CD4-positive, alpha-beta T cell (primary cell): ENCODE data around the gene MS4A4E. TPM values are rescaled to one million over a fixed set of nuclear protein-coding genes. Genes with fewer than 3 reads are reported as not detected.

Experiments used
- ATAC-seq: fragments of 200-7000 bp; cut with Tn5 transposase; one replicate; pipeline ENCODE4 v1.10.0; 2022; ENCODE audit warnings: mild to moderate bottlenecking; ENCODE audit not compliant: poor library complexity
- CTCF ChIA-PET: fragments of 350-600 bp; sonication (Branson Sonifier 250); formaldehyde crosslinking; loops from one replicate; lab custom pipeline; 2021; ENCODE audit warnings: antibody characterized with exemption, inconsistent platforms; lab: Charles Lee
- POLR2A ChIA-PET: fragments of 350-600 bp; sonication (Branson Sonifier 250); formaldehyde crosslinking; loops from one replicate; lab custom pipeline; 2021; ENCODE audit warnings: antibody characterized with exemption, inconsistent platforms; lab: Charles Lee
- DNase-seq, 14 experiments: peaks; one replicate each; pipeline ENCODE4 v3.0.0-alpha.2; 2013 to 2020; ENCODE audit warnings: mixed read lengths in 2 of 14
- H3K27ac ChIP-seq, 2 donors: one replicate each; pipeline versions ENCODE4 v1.5.1 to v1.7.0; 2013; ENCODE audit warnings: low read length in 2 of 2, low read depth in 1 of 2, mild to moderate bottlenecking in 1 of 2
- H3K27me3 ChIP-seq, 2 experiments: 1 replicate in 1 of 2; 2 replicates in 1 of 2; pipeline versions ENCODE4 v1.6.1 to v1.7.0; 2013; ENCODE audit warnings: low read length in 2 of 2, control low read depth in 1 of 2, mild to moderate bottlenecking in 1 of 2, moderate library complexity in 1 of 2; ENCODE audit not compliant: insufficient read depth in 2 of 2, control insufficient read depth in 1 of 2
- H3K36me3 ChIP-seq: one replicate; pipeline ENCODE4 v1.6.1; 2013; ENCODE audit warnings: low read length, control low read depth; ENCODE audit not compliant: insufficient read depth
- H3K4me1 ChIP-seq: one replicate; pipeline ENCODE4 v1.6.1; 2013; ENCODE audit warnings: low read length, control low read depth; ENCODE audit not compliant: insufficient read depth
- H3K4me3 ChIP-seq: one replicate; pipeline ENCODE4 v1.5.1; 2013; ENCODE audit warnings: mild to moderate bottlenecking, low read length, moderate library complexity
- H3K9me3 ChIP-seq, 2 experiments: 1 replicate in 1 of 2; 2 replicates in 1 of 2; pipeline versions ENCODE4 v1.6.1 to v1.7.0; 2013; ENCODE audit warnings: low read length in 2 of 2, mild to moderate bottlenecking in 2 of 2, control low read depth in 1 of 2, moderate library complexity in 1 of 2; ENCODE audit not compliant: control insufficient read depth in 1 of 2, insufficient read depth in 1 of 2
- H3K27ac Mint-ChIP-seq: one replicate; pipeline ENCODE4 v1.8.0; 2020; ENCODE audit warnings: mixed read lengths
- H3K27me3 Mint-ChIP-seq: one replicate; pipeline ENCODE4 v1.8.0; 2021; ENCODE audit warnings: mixed read lengths
- H3K36me3 Mint-ChIP-seq: one replicate; pipeline ENCODE4 v1.8.0; 2021; ENCODE audit warnings: low read depth, mixed read lengths
- H3K4me1 Mint-ChIP-seq: one replicate; pipeline ENCODE4 v1.8.0; 2021; ENCODE audit warnings: low read depth, mixed read lengths
- H3K4me3 Mint-ChIP-seq: one replicate; pipeline ENCODE4 v1.8.0; 2020; ENCODE audit warnings: mild to moderate bottlenecking, mixed read lengths
- H3K9me3 Mint-ChIP-seq: one replicate; pipeline ENCODE4 v1.8.0; 2020; ENCODE audit warnings: mixed read lengths
- intact Hi-C, 2 experiments: fragments of 100-400 bp; cut with DNase I in 1 of 2; cut with micrococcal nuclease in 1 of 2; formaldehyde crosslinking; loops; one replicate each; pipeline versions ENCODE4 v1.15.1 to v1.9.0; 2023 to 2025; cut with DNase I, micrococcal nuclease
- total RNA-seq, 174 experiments: library from RNA in 2 of 174; stranded (reverse) in 2 of 174; gene quantifications; one replicate each; pipeline ENCODE4 v1.2.3 and lab custom pipeline; 2021 to 2026
- TF ChIP-seq, protein P1 (sequence below): fragments of 200-600 bp; IDR thresholded peaks from one replicate; pipeline ENCODE4 v1.8.0; 2022; ENCODE audit warnings: antibody characterized with exemption, mild to moderate bottlenecking

MS4A4E gene
- total RNA-seq, 2 experiments from 2014 or later: not detected

DNA sequence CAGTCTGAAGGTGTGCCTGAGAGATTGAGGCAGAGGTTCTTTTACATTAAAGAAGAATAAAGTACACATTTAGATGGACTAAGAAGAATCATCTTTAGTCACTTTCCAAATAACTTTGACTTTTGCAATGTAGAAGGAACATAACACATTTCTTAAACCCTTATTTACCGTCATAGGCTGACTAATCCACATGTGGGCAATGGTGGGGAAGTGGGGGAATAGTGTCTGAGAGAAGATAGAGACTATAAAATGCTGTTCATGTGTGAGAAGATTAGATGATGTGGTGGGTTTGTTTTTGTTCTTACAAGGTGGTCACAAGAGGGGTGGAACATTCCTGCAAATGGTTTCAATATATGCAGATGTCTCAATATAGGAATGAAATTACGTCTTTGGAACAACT lies 39.3 kb upstream of the MS4A4E start:
- no peaks in the 10 kb centered on the region for H3K9me3 Mint-ChIP-seq
- no peaks in the 10 kb centered on the region for H3K36me3 ChIP-seq
- no peak overlapping the region for H3K27ac Mint-ChIP-seq
- H3K27ac ChIP-seq: no peak overlapping the region
- no peak overlapping the region for H3K4me3 ChIP-seq
- CTCF ChIA-PET: no interaction called here
- no peaks in the 10 kb centered on the region for H3K9me3 ChIP-seq
- no peaks in the 10 kb centered on the region for H3K36me3 Mint-ChIP-seq
- no peaks in the 10 kb centered on the region for H3K4me1 Mint-ChIP-seq
- ATAC-seq: no peak
- TF ChIP-seq, protein P1, sequence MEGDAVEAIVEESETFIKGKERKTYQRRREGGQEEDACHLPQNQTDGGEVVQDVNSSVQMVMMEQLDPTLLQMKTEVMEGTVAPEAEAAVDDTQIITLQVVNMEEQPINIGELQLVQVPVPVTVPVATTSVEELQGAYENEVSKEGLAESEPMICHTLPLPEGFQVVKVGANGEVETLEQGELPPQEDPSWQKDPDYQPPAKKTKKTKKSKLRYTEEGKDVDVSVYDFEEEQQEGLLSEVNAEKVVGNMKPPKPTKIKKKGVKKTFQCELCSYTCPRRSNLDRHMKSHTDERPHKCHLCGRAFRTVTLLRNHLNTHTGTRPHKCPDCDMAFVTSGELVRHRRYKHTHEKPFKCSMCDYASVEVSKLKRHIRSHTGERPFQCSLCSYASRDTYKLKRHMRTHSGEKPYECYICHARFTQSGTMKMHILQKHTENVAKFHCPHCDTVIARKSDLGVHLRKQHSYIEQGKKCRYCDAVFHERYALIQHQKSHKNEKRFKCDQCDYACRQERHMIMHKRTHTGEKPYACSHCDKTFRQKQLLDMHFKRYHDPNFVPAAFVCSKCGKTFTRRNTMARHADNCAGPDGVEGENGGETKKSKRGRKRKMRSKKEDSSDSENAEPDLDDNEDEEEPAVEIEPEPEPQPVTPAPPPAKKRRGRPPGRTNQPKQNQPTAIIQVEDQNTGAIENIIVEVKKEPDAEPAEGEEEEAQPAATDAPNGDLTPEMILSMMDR: no peak
- no peaks in the 10 kb centered on the region for H3K4me1 ChIP-seq
- DNase-seq: peak in 2 of 14 experiments; percentile 21 to 37
- intact Hi-C loops: no loop called here
- POLR2A ChIA-PET: no interaction called here
- H3K27me3 ChIP-seq: no peaks in the 10 kb centered on the region
- H3K4me3 Mint-ChIP-seq: no peak overlapping the region
- H3K27me3 Mint-ChIP-seq: peaks cover 9% of the 10 kb centered on the region

DNA sequence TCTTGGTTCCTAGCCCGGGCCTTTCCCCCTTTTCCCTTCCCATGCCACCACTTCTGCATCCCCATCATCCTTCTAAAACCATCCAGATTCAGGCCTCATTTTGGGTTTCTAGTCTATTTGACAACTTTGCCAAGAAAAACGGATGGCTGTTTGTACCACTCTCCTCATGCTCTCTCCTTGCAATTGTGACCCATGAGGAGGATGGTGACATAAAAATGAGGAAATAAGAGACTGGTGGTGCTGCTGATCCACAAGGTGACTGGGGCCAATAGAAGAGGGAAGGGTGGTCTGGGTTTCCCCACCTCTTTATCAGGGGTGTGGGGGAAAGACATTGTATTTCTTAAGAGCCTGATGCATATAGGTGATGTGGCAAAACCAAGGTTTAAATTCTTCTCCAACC lies 38.5 kb upstream of the MS4A4E start:
- no peak for ATAC-seq
- H3K4me1 ChIP-seq: no peaks in the 10 kb centered on the region
- Mint-ChIP-seq H3K4me3 (no peak overlapping the region), H3K27me3 (peaks cover 9% of the 10 kb centered on the region), H3K36me3 (no peaks in the 10 kb centered on the region), H3K4me1 (no peaks in the 10 kb centered on the region), H3K9me3 (no peaks in the 10 kb centered on the region), H3K27ac (no peak overlapping the region)
- H3K36me3 ChIP-seq: no peaks in the 10 kb centered on the region
- POLR2A ChIA-PET: no interaction called here
- H3K4me3 ChIP-seq: no peak overlapping the region
- H3K27ac ChIP-seq: no peak overlapping the region
- CTCF ChIA-PET: no interaction called here
- DNase-seq: peak in 1 of 14 experiments; percentile 6
- H3K9me3 ChIP-seq: no peaks in the 10 kb centered on the region
- TF ChIP-seq, protein P1: no peak
- intact Hi-C loops: no loop called here
- no peaks in the 10 kb centered on the region for H3K27me3 ChIP-seq

DNA sequence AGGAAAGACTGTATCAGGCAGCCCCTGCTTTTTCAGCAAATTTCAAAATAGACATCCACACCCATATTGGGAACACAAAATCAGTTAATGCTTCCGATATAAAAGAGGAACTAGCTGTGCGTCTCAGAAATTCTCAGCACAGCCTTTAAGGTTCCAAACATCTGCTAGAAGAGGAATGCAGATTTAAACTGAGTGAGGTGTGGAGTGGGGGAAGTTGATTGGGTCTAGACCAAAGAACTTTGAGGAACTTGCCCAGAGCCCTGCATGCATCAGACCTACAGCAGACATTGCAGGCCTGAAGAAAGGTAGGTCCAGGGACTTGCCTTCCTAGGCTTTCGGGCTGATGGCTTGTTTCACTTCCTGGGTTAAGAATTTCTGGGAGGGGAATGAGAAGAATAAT lies 37.5 kb upstream of the MS4A4E start, which contains the start of gene MS4A4A:
MS4A4A (plus strand) TSS at position 255 of the 400 bp plus-strand sequence; CDS start at position 265, 10 bp downstream.
- intact Hi-C loops: no loop called here
- H3K36me3 ChIP-seq: no peaks in the 10 kb centered on the region
- Mint-ChIP-seq H3K27ac (no peak within 1 kb of the TSS), H3K9me3 (no peaks in the 10 kb centered on the region), H3K4me3 (no peak within 1 kb of the TSS), H3K27me3 (peaks cover 9% of the 10 kb centered on the region), H3K36me3 (no peaks in the 10 kb centered on the region), H3K4me1 (no peaks in the 10 kb centered on the region)
- no peak within 1 kb of the TSS for H3K4me3 ChIP-seq
- no peaks in the 10 kb centered on the region for H3K9me3 ChIP-seq
- TF ChIP-seq, protein P1: no peak
- H3K4me1 ChIP-seq: no peaks in the 10 kb centered on the region
- peak in 3 of 14 experiments; percentile 22 to 40 (median 39) for DNase-seq
- H3K27me3 ChIP-seq: no peaks in the 10 kb centered on the region
- no peak within 1 kb of the TSS for H3K27ac ChIP-seq
- ATAC-seq: no peak
- POLR2A ChIA-PET: no interaction called here
- CTCF ChIA-PET: no interaction called here
